Upper lobe of left lung (tissue), 4 donors: ENCODE measurements around the gene LDLRAD3.

Experiments
- CTCF ChIP-seq, 6 experiments: fragments of 450-650 bp in 4 of 6; fragments of 200-600 bp in 2 of 6; sonication (generic) in 2 of 6; IDR thresholded peaks; one replicate each; pipeline ENCODE4 v1.5.1; 2016 to 2019; ENCODE audit warnings: antibody characterized with exemption in 6 of 6
- POLR2A ChIP-seq, 4 donors: fragments of 450-650 bp; IDR thresholded peaks; one replicate each; pipeline ENCODE4 v1.5.1; 2016 to 2017; ENCODE audit warnings: antibody characterized with exemption in 4 of 4, mild to moderate bottlenecking in 2 of 4

- TF ChIP-seq POLR2A (IDR thresholded peaks at IDR 0.05) (no peak), CTCF (IDR thresholded peaks at IDR 0.05) (no peak)
Measured at GRCh38 chr11:36243641-36244040, 299.8 kb downstream of the LDLRAD3 start.
